ENCODE measurements around the gene DLX1. TPM values are rescaled to one million over a fixed set of nuclear protein-coding genes. Genes with fewer than 3 reads are reported as not detected.
"Not testable (repeated sequence)": the region's sequence is repeated elsewhere in the genome, so short reads cannot be mapped to it uniquely, and the experiment has no call there.

The DLX1 gene
- total and polyA plus RNA-seq, 4 donors, result not detected

- no peak for TF ChIP-seq FOXA2 (IDR thresholded peaks at IDR 0.05)
- no peak for TF ChIP-seq FOXA1 (IDR thresholded peaks at IDR 0.05)
- TF ChIP-seq REST (IDR thresholded peaks at IDR 0.05), result no peak
- TF ChIP-seq HNF4G (IDR thresholded peaks at IDR 0.05), result no peak
- no peak for TF ChIP-seq RXRA (IDR thresholded peaks at IDR 0.05)
- TF ChIP-seq RAD21 (IDR thresholded peaks at IDR 0.05), result no peak
- TF ChIP-seq JUND (IDR thresholded peaks at IDR 0.05), result no peak
- TF ChIP-seq SP1 (IDR thresholded peaks at IDR 0.05), result no peak
- no peak for TF ChIP-seq TAF1 (conservative IDR thresholded peaks at IDR 0.05)
- TF ChIP-seq NR2F2 (IDR thresholded peaks at IDR 0.05), result no peak
- no peak for TF ChIP-seq CTCF (IDR thresholded peaks at IDR 0.05; ENCODE audit: low read depth, low read length, missing input control)
- no peak for TF ChIP-seq EGR1 (IDR thresholded peaks at IDR 0.05; ENCODE audit: low read depth in 2 of 2)
- no peak for TF ChIP-seq HNF4A (conservative IDR thresholded peaks at IDR 0.05)
- no peak for TF ChIP-seq ATF3 (IDR thresholded peaks at IDR 0.05)
- TF ChIP-seq GABPA (IDR thresholded peaks at IDR 0.05 in 1 of 2, conservative IDR thresholded peaks at IDR 0.05 in 1 of 2), result no peak
- TF ChIP-seq YY1 (IDR thresholded peaks at IDR 0.05), result no peak
- TF ChIP-seq MAX (IDR thresholded peaks at IDR 0.05), result no peak
- TF ChIP-seq ZBTB33 (IDR thresholded peaks at IDR 0.05), result no peak
- Histone ChIP-seq H3K27ac (ENCODE audit: low read depth in 1 of 2, low read length in 2 of 2) (no peak overlapping the region), H3K27me3 (ENCODE audit: control insufficient read depth in 4 of 4, insufficient read depth in 4 of 4, low read length in 3 of 4) (no peaks in the 10 kb centered on the region), H3K4me1 (ENCODE audit: control insufficient read depth in 4 of 4, insufficient read depth in 4 of 4, low read length in 3 of 4) (peaks cover 0 to 1% (median 0%) of the 10 kb centered on the region in 4 donors), H3K9me3 (ENCODE audit: control insufficient read depth in 4 of 4, low read length in 3 of 4) (no peaks in the 10 kb centered on the region), H3K9ac (ENCODE audit: low read depth in 1 of 2, low read length in 2 of 2) (no peak overlapping the region), H3K4me3 (ENCODE audit: low read depth in 1 of 3, low read length in 3 of 3) (no peak overlapping the region), H3K36me3 (ENCODE audit: control insufficient read depth in 4 of 4, insufficient read depth in 3 of 4, low read depth in 1 of 4, low read length in 3 of 4) (peaks cover 0 to 2% (median 0%) of the 10 kb centered on the region in 4 donors)
- DNase-seq (ENCODE audit: low spot score), result no peak
- whole genome bisulfite sequencing, result 98% methylated on average over 5 of the region's 5 CpGs
These were observed 26.6 kb upstream of the DLX1 start for GRCh38 chr2:172058660-172059059.

GRCh38 chr2:172060118-172060517 lies 25.2 kb upstream of the DLX1 start:
- not testable (repeated sequence) for DNase-seq (ENCODE audit: low spot score); H3K4me1 ChIP-seq (ENCODE audit: control insufficient read depth in 4 of 4, insufficient read depth in 4 of 4, low read length in 3 of 4); H3K4me3 ChIP-seq (ENCODE audit: low read depth in 1 of 3, low read length in 3 of 3); H3K36me3 ChIP-seq (ENCODE audit: control insufficient read depth in 4 of 4, insufficient read depth in 3 of 4, low read depth in 1 of 4, low read length in 3 of 4); H3K27ac ChIP-seq (ENCODE audit: low read depth in 1 of 2, low read length in 2 of 2); H3K27me3 ChIP-seq (ENCODE audit: control insufficient read depth in 4 of 4, insufficient read depth in 4 of 4, low read length in 3 of 4); H3K9ac ChIP-seq (ENCODE audit: low read depth in 1 of 2, low read length in 2 of 2); H3K9me3 ChIP-seq (ENCODE audit: control insufficient read depth in 4 of 4, low read length in 3 of 4)
- 97% methylated on average over 5 of the region's 5 CpGs for WGBS
